H1 (cell line): ENCODE data around the gene RNF130. TPM values are rescaled to one million over a fixed set of nuclear protein-coding genes. Genes with fewer than 3 reads are reported as not detected.

ENCODE experiments used
- BCL11A ChIP-seq, 2 experiments: IDR thresholded peaks; one replicate each; pipeline ENCODE4 v1.6.1; 2011; ENCODE audit warnings: low read depth in 2 of 2, low read length in 2 of 2, mild to moderate bottlenecking in 2 of 2
- CHD7 ChIP-seq: fragments of 300-600 bp; sonication (generic); IDR thresholded peaks from 2 replicates; pipeline ENCODE4 v1.7.1; 2012; ENCODE audit warnings: low read length, moderate library complexity, mild to moderate bottlenecking, inconsistent platforms; ENCODE audit not compliant: insufficient replicate concordance
- CTCF ChIP-seq, 3 experiments: IDR thresholded peaks; 1 replicate in 2 of 3; 2 replicates in 1 of 3; pipeline versions ENCODE4 v1.5.1 to v1.6.1; 2011; ENCODE audit warnings: low read length in 3 of 3, mild to moderate bottlenecking in 3 of 3, inconsistent platforms in 2 of 3, low read depth in 1 of 3, moderate library complexity in 1 of 3; ENCODE audit not compliant: insufficient read depth in 1 of 3; ENCODE audit errors: control extremely low read depth in 1 of 3
- SIX5 ChIP-seq: IDR thresholded peaks from 2 replicates; pipeline ENCODE4 v1.6.1; 2011; ENCODE audit warnings: mild to moderate bottlenecking, low read depth, low read length
- SP1 ChIP-seq: IDR thresholded peaks from 2 replicates; pipeline ENCODE4 v1.6.1; 2011; ENCODE audit warnings: low read depth, low read length
- SUZ12 ChIP-seq: fragments of 200-600 bp; sonication (generic); IDR thresholded peaks from 2 replicates; pipeline ENCODE4 v1.6.1; 2012; ENCODE audit warnings: mild to moderate bottlenecking, inconsistent platforms, low read length, moderate library complexity, mixed read lengths
- ZNF274 ChIP-seq: IDR thresholded peaks from 2 replicates; pipeline ENCODE4 v1.7.0; 2012; ENCODE audit warnings: low read length, borderline replicate concordance; ENCODE audit errors: extremely low read depth
- polyA plus RNA-seq, 7 experiments: library from polyadenylated mRNA; depleted of rRNA in 3 of 7; stranded (reverse) in 5 of 7; unstranded in 2 of 7; fragments of >200 nt in 5 of 7; fragments of 200-250 nt in 2 of 7; gene quantifications; 1 replicate in 5 of 7; 2 replicates in 1 of 7; 4 replicates in 1 of 7; pipeline versions ENCODE4 v1.2.1 to v1.2.3, GENCODE V29; 2011 to 2013; ENCODE audit warnings: missing spikeins in 2 of 7, mixed read lengths in 2 of 7
- total RNA-seq: library from RNA; stranded (reverse); fragmentation: NEBNext Ultra II Directional; extraction: Animal tissue kit (Norgen Biotek cat#: 25700); gene quantifications from 2 replicates; pipeline ENCODE4 v1.2.1, GENCODE V29; 2021

RNF130 gene
- total and polyA plus RNA-seq, 2 of the 8 experiments (the other 6 are each of a cell fraction or from before 2014, with no cell fraction given) = 65.1 to 70.0 TPM

- no peak for TF ChIP-seq CHD7
- no peak for TF ChIP-seq ZNF274
- no peak for TF ChIP-seq SP1
- no peak for TF ChIP-seq SUZ12
- TF ChIP-seq CTCF (IDR thresholded peaks at IDR 0.05; ENCODE audit: control extremely low read depth in 1 of 3, insufficient read depth in 1 of 3, low read depth in 1 of 3, low read length in 3 of 3) = no peak
- TF ChIP-seq SIX5 = no peak
- TF ChIP-seq BCL11A (IDR thresholded peaks at IDR 0.05; ENCODE audit: low read depth in 2 of 2, low read length in 2 of 2) = no peak
These were observed 166.4 kb downstream of the RNF130 start (continued) for GRCh38 chr5:179905161-179905560.
